Liver (tissue), 9 donors: ENCODE results near the gene CCR3. TPM values are rescaled to one million over a fixed set of nuclear protein-coding genes. Genes with fewer than 3 reads are reported as not detected.

Experiments used
- DNase-seq: peaks from one replicate; pipeline ENCODE4 v3.0.0-alpha.2; 2017; ENCODE audit warnings: low spot score
- H3K27ac ChIP-seq, 2 donors: one replicate each; pipeline ENCODE4 v1.7.0; 2013; ENCODE audit warnings: inconsistent platforms in 2 of 2, low read length in 2 of 2, control low read depth in 1 of 2, low read depth in 1 of 2, mild to moderate bottlenecking in 1 of 2
- H3K27me3 ChIP-seq, 4 donors: one replicate each; pipeline versions ENCODE4 v1.6.1 to v1.7.0; 2013; ENCODE audit warnings: low read length in 3 of 4, inconsistent platforms in 1 of 4, mild to moderate bottlenecking in 1 of 4, moderate library complexity in 1 of 4; ENCODE audit not compliant: control insufficient read depth in 4 of 4, insufficient read depth in 4 of 4
- H3K36me3 ChIP-seq, 4 donors: one replicate each; pipeline versions ENCODE4 v1.6.1 to v1.7.0; 2013; ENCODE audit warnings: low read length in 3 of 4, mild to moderate bottlenecking in 3 of 4, low read depth in 1 of 4, moderate library complexity in 1 of 4; ENCODE audit not compliant: control insufficient read depth in 4 of 4, insufficient read depth in 3 of 4
- H3K4me1 ChIP-seq, 4 donors: one replicate each; pipeline versions ENCODE4 v1.6.1 to v1.7.0; 2013; ENCODE audit warnings: low read length in 3 of 4, mild to moderate bottlenecking in 3 of 4, moderate library complexity in 1 of 4; ENCODE audit not compliant: control insufficient read depth in 4 of 4, insufficient read depth in 4 of 4
- H3K4me3 ChIP-seq, 3 donors: one replicate each; pipeline versions ENCODE4 v1.6.1 to v1.7.0; 2013; ENCODE audit warnings: low read length in 3 of 3, control low read depth in 1 of 3, low read depth in 1 of 3, mild to moderate bottlenecking in 1 of 3
- H3K9ac ChIP-seq, 2 donors: one replicate each; pipeline ENCODE4 v1.7.0; 2013; ENCODE audit warnings: low read length in 2 of 2, mild to moderate bottlenecking in 2 of 2, moderate library complexity in 2 of 2, control low read depth in 1 of 2, low read depth in 1 of 2
- H3K9me3 ChIP-seq, 4 donors: one replicate each; pipeline versions ENCODE4 v1.6.1 to v1.7.0; 2013; ENCODE audit warnings: low read length in 3 of 4; ENCODE audit not compliant: control insufficient read depth in 4 of 4
- CTCF ChIP-seq: fragments of 150-350 bp; IDR thresholded peaks from 2 replicates; pipeline ENCODE4 v1.5.1; 2017; ENCODE audit warnings: improper control_type of control experiment, low read depth, low read length; ENCODE audit not compliant: missing input control
- EGR1 ChIP-seq, 2 donors: IDR thresholded peaks; 2 replicates each; pipeline ENCODE4 v1.6.1; 2016 to 2018; ENCODE audit warnings: antibody characterized with exemption in 2 of 2, low read depth in 2 of 2
- FOXA1 ChIP-seq: IDR thresholded peaks from 2 replicates; pipeline ENCODE4 v1.6.1; 2016; ENCODE audit warnings: antibody characterized with exemption
- FOXA2 ChIP-seq: IDR thresholded peaks from 2 replicates; pipeline ENCODE4 v1.6.1; 2016; ENCODE audit warnings: antibody characterized with exemption
- GABPA ChIP-seq, 2 donors: IDR thresholded peaks in 1 of 2; conservative IDR thresholded peaks in 1 of 2; 2 replicates each; pipeline ENCODE4 v1.6.1; 2016; ENCODE audit warnings: antibody characterized with exemption in 2 of 2, mild to moderate bottlenecking in 1 of 2, moderate library complexity in 1 of 2
- HNF4A ChIP-seq, 2 donors: conservative IDR thresholded peaks; 2 replicates each; pipeline ENCODE4 v1.6.1; 2016; ENCODE audit warnings: antibody characterized with exemption in 2 of 2, mild to moderate bottlenecking in 2 of 2
- HNF4G ChIP-seq: IDR thresholded peaks from 2 replicates; pipeline ENCODE4 v1.6.1; 2016; ENCODE audit warnings: antibody characterized with exemption
- JUND ChIP-seq, 2 donors: IDR thresholded peaks; 2 replicates each; pipeline ENCODE4 v1.6.1; 2016; ENCODE audit warnings: antibody characterized with exemption in 2 of 2
- MAX ChIP-seq: IDR thresholded peaks from 2 replicates; pipeline ENCODE4 v1.6.1; 2016; ENCODE audit warnings: antibody characterized with exemption
- NR2F2 ChIP-seq: IDR thresholded peaks from 2 replicates; pipeline ENCODE4 v1.6.1; 2016; ENCODE audit warnings: antibody characterized with exemption
- RAD21 ChIP-seq, 2 donors: IDR thresholded peaks; 2 replicates each; pipeline ENCODE4 v1.6.1; 2016; ENCODE audit warnings: antibody characterized with exemption in 2 of 2, mild to moderate bottlenecking in 2 of 2
- REST ChIP-seq: IDR thresholded peaks from 2 replicates; pipeline ENCODE4 v1.6.1; 2016; ENCODE audit warnings: antibody characterized with exemption, mild to moderate bottlenecking
- RXRA ChIP-seq, 2 donors: IDR thresholded peaks; 2 replicates each; pipeline ENCODE4 v1.6.1; 2017 to 2018; ENCODE audit warnings: antibody characterized with exemption in 2 of 2, mild to moderate bottlenecking in 1 of 2
- SP1 ChIP-seq: IDR thresholded peaks from 2 replicates; pipeline ENCODE4 v1.6.1; 2018; ENCODE audit warnings: antibody characterized with exemption, mild to moderate bottlenecking
- TAF1 ChIP-seq: conservative IDR thresholded peaks from 2 replicates; pipeline ENCODE4 v1.6.1; 2016; ENCODE audit warnings: antibody characterized with exemption, mild to moderate bottlenecking
- YY1 ChIP-seq: IDR thresholded peaks from 2 replicates; pipeline ENCODE4 v1.6.1; 2016; ENCODE audit warnings: antibody characterized with exemption, mild to moderate bottlenecking
- WGBS: extraction: QIAGEN DNeasy Blood & Tissue Kit; methylation state at CpG from one replicate; pipeline ENCODE4 v1.1.7; 2013; 5-methylcytosine and 5-hydroxymethylcytosine counted together
- polyA plus RNA-seq, 2 donors: library from polyadenylated mRNA; stranded (reverse) in 1 of 2; unstranded in 1 of 2; fragments of 200-250 nt in 1 of 2; fragments of >200 nt in 1 of 2; fragmentation: Nextera tagmentation in 1 of 2; extraction: Ambion mirVana in 1 of 2; gene quantifications; one replicate each; pipeline versions ENCODE4 v1.2.1 to v1.2.3, GENCODE V29; 2013 to 2015
- total RNA-seq, 2 donors: library from RNA; depleted of rRNA; stranded (reverse); fragments of >200 nt; gene quantifications; one replicate each; pipeline ENCODE4 v1.2.3, GENCODE V29; 2014
- TF ChIP-seq, protein P1 (sequence below): IDR thresholded peaks from 2 replicates; pipeline ENCODE4 v1.6.1; 2016; ENCODE audit warnings: antibody characterized with exemption
- TF ChIP-seq, protein P2 (sequence below): IDR thresholded peaks from 2 replicates; pipeline ENCODE4 v1.6.1; 2016; ENCODE audit warnings: antibody characterized with exemption
- donor health status: healthy.
- donor health status: healthy.
- donor health status: healthy.
- donor health status: healthy.
- donor health status: healthy.

The CCR3 gene
- total and polyA plus RNA-seq, 4 donors = 0.05 to 0.13 TPM; not detected in 2

GRCh38 chr3:46245146-46245545 is 2.9 kb downstream of the CCR3 start:
- no peaks in the 10 kb centered on the region for H3K9me3 ChIP-seq
- no peak overlapping the region for H3K4me3 ChIP-seq
- H3K4me1 ChIP-seq = no peaks in the 10 kb centered on the region
- no peak for DNase-seq
- no peak overlapping the region for H3K9ac ChIP-seq
- 77% methylated on average over 3 of the region's 3 CpGs for WGBS
- H3K27me3 ChIP-seq = no peaks in the 10 kb centered on the region
- H3K36me3 ChIP-seq = no peaks in the 10 kb centered on the region
- no peak overlapping the region for H3K27ac ChIP-seq
- no peak for TF ChIP-seq CTCF
- no peak for TF ChIP-seq NR2F2
- no peak for TF ChIP-seq RXRA (IDR thresholded peaks at IDR 0.05)
- no peak for TF ChIP-seq HNF4G
- no peak for TF ChIP-seq EGR1 (IDR thresholded peaks at IDR 0.05; ENCODE audit: low read depth in 2 of 2)
- no peak for TF ChIP-seq MAX
- TF ChIP-seq TAF1 = no peak
- TF ChIP-seq FOXA1 = no peak
- no peak for TF ChIP-seq RAD21 (IDR thresholded peaks at IDR 0.05)
- no peak for TF ChIP-seq YY1
- TF ChIP-seq JUND (IDR thresholded peaks at IDR 0.05) = no peak
- no peak for TF ChIP-seq FOXA2
- no peak for TF ChIP-seq HNF4A (conservative IDR thresholded peaks at IDR 0.05)
- TF ChIP-seq SP1 = no peak
- no peak for TF ChIP-seq GABPA (IDR thresholded peaks at IDR 0.05 in 1 of 2, conservative IDR thresholded peaks at IDR 0.05 in 1 of 2)
- TF ChIP-seq, protein P1, sequence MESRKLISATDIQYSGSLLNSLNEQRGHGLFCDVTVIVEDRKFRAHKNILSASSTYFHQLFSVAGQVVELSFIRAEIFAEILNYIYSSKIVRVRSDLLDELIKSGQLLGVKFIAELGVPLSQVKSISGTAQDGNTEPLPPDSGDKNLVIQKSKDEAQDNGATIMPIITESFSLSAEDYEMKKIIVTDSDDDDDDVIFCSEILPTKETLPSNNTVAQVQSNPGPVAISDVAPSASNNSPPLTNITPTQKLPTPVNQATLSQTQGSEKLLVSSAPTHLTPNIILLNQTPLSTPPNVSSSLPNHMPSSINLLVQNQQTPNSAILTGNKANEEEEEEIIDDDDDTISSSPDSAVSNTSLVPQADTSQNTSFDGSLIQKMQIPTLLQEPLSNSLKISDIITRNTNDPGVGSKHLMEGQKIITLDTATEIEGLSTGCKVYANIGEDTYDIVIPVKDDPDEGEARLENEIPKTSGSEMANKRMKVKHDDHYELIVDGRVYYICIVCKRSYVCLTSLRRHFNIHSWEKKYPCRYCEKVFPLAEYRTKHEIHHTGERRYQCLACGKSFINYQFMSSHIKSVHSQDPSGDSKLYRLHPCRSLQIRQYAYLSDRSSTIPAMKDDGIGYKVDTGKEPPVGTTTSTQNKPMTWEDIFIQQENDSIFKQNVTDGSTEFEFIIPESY = no peak
- TF ChIP-seq, protein P2, sequence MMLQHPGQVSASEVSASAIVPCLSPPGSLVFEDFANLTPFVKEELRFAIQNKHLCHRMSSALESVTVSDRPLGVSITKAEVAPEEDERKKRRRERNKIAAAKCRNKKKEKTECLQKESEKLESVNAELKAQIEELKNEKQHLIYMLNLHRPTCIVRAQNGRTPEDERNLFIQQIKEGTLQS = no peak
- TF ChIP-seq REST = no peak
